Activated T-helper 17 cell treated with anti-CD3 and anti-CD28 coated beads, Interleukin-2, amount 50 U/mL, for 72 hours (primary cell): ENCODE results near the gene GPC4. TPM values are rescaled to one million over a fixed set of nuclear protein-coding genes. Genes with fewer than 3 reads are reported as not detected.
A peak's percentile ranks its signal among the peaks of the same experiment; 100 is the strongest.

Experiments
- ATAC-seq: fragments of 150-1000 bp; cut with Tn5 transposase; replicated peaks from 2 replicates; pipeline ENCODE4 v1.10.0; 2021; ENCODE audit warnings: mild to moderate bottlenecking, moderate library complexity
- H3K27ac Mint-ChIP-seq: one replicate; pipeline ENCODE4 v1.8.0; 2022; ENCODE audit warnings: mixed read lengths
- H3K27me3 Mint-ChIP-seq: one replicate; pipeline ENCODE4 v1.8.0; 2022; ENCODE audit warnings: mixed read lengths
- H3K36me3 Mint-ChIP-seq: one replicate; pipeline ENCODE4 v1.8.0; 2022; ENCODE audit warnings: low read depth, mild to moderate bottlenecking, mixed read lengths
- H3K4me1 Mint-ChIP-seq: one replicate; pipeline ENCODE4 v1.8.0; 2022; ENCODE audit warnings: mixed read lengths
- H3K4me3 Mint-ChIP-seq: one replicate; pipeline ENCODE4 v1.8.0; 2022; ENCODE audit warnings: mild to moderate bottlenecking, mixed read lengths
- H3K9me3 Mint-ChIP-seq: one replicate; pipeline ENCODE4 v1.8.0; 2022; ENCODE audit warnings: mixed read lengths
- total RNA-seq, 2 donors: library from RNA; stranded (reverse); gene quantifications; one replicate each; pipeline ENCODE4 v1.2.3, GENCODE V29; 2022

Gene GPC4
- not detected for total RNA-seq

GRCh38 chrX:133415276-133416105, at the start of gene GPC4:
GPC4 (minus strand) TSS chrX:133415489; CDS start chrX:133414965, 524 bp downstream.
- Mint-ChIP-seq H3K4me3 (no peak within 1 kb of the TSS), H3K27ac (no peak within 1 kb of the TSS), H3K4me1 (no peaks in the 10 kb centered on the region), H3K36me3 (no peaks in the 10 kb centered on the region), H3K9me3 (no peaks in the 10 kb centered on the region), H3K27me3 (peaks cover 31% of the 10 kb centered on the region)
- ATAC-seq, result no peak

DNA sequence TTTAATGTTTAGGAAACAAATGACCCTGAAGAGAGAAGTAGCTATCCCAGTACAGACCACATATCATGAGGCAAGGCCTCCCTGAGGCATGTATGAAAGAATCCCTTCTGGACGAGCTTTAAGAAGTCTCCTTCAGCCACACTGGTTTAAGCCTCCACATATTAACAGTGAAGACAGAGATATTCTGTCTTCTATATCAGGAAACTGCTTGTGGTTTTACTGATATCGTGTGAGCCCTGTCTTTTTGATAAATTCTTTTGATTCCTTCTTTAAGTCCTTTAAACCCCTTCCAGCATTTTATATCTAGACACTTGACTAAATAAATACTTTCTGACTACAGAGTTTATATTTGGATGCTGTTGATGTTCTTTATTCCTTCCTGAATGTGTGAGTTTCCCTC, 45.9 kb upstream of the GPC4 start:
- Mint-ChIP-seq H3K36me3 (no peaks in the 10 kb centered on the region), H3K27me3 (no peaks in the 10 kb centered on the region), H3K27ac (no peak overlapping the region), H3K4me1 (no peaks in the 10 kb centered on the region), H3K4me3 (no peak overlapping the region), H3K9me3 (no peaks in the 10 kb centered on the region)
- no peak for ATAC-seq

- no peak overlapping the region for H3K27ac Mint-ChIP-seq
- H3K4me1 Mint-ChIP-seq, result no peaks in the 10 kb centered on the region
- no peak for ATAC-seq
- no peaks in the 10 kb centered on the region for H3K27me3 Mint-ChIP-seq
- no peaks in the 10 kb centered on the region for H3K9me3 Mint-ChIP-seq
- H3K36me3 Mint-ChIP-seq, result no peaks in the 10 kb centered on the region
- H3K4me3 Mint-ChIP-seq, result no peak overlapping the region
These were observed 39.6 kb upstream of the GPC4 start for GRCh38 chrX:133454924-133455323.

DNA sequence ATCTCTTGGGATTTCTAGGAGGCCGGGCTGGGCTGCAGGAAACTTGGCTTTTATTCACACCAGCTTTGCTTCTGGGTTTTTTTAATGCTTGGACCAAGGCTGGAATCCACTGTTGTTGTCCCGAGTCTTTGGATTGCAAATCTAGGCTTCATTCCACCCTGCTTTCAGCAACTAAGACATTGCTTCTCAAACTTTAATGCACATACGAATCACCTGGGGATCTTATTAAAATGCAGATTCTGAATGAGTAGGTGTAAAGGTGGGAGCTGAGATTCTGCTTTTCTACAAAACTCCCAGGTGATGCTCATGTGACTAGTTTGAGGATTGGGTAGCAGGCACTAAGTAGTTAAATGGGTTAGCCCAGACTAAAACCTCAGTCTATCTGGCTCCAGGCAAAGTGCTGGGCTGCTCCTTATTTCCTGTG, 39.2 kb upstream of the GPC4 start:
- H3K9me3 Mint-ChIP-seq, result no peaks in the 10 kb centered on the region
- no peak overlapping the region for H3K27ac Mint-ChIP-seq
- no peak overlapping the region for H3K4me3 Mint-ChIP-seq
- ATAC-seq, result no peak
- H3K27me3 Mint-ChIP-seq, result no peaks in the 10 kb centered on the region
- H3K36me3 Mint-ChIP-seq, result no peaks in the 10 kb centered on the region
- H3K4me1 Mint-ChIP-seq, result no peaks in the 10 kb centered on the region

- H3K27ac Mint-ChIP-seq, result no peak overlapping the region
- no peak for ATAC-seq
- no peaks in the 10 kb centered on the region for H3K27me3 Mint-ChIP-seq
- no peaks in the 10 kb centered on the region for H3K36me3 Mint-ChIP-seq
- no peaks in the 10 kb centered on the region for H3K9me3 Mint-ChIP-seq
- no peak overlapping the region for H3K4me3 Mint-ChIP-seq
- H3K4me1 Mint-ChIP-seq, result no peaks in the 10 kb centered on the region
These were observed 33.3 kb upstream of the GPC4 start for GRCh38 chrX:133448512-133449076.

DNA sequence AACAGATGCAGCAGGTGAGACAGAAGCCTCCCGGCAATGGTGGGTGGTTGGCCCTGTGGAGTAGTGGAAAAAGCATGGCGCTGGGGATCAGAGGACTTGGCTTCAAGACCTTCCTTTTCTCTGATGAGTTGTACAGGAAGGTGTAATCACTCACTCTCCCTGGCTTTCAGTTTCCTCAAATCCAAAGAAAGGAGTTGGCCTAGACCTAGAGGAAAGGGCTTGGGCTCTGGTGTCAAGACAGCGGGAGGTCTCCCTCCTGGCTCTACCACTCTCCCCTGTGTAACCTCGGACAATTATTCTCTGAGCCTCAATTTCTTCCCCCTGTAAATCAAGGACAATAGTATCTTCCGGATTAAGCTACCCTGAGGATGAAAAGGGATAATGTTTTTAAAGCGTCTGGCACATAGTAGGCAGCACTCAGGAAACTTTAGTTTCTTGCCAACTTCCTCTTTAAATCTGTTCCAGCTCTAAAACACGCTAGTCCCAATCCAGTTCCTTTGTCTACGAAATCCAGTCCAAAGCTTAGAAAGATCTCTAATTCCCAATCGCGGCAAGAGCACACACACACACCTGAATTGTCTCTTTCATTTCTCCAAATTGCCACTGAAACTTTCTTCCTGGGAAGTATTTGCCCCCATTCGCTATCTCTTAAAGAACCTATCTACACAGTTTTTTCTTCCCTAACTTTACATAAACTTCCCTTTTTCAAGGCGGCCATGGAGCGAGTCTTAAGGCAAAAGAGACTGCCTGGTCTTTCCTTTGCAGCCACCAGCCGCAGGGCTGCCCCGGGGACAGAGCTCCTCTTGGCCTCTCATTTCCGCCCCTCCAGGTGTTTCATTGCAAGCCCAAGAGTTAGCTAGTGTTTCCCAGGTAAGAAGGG, 29.9 kb upstream of the GPC4 start:
- ATAC-seq, result no peak
- peak overlapping the region; percentile 8 for H3K4me3 Mint-ChIP-seq
- no peaks in the 10 kb centered on the region for H3K27me3 Mint-ChIP-seq
- H3K4me1 Mint-ChIP-seq, result no peaks in the 10 kb centered on the region
- H3K36me3 Mint-ChIP-seq, result no peaks in the 10 kb centered on the region
- no peak overlapping the region for H3K27ac Mint-ChIP-seq
- H3K9me3 Mint-ChIP-seq, result no peaks in the 10 kb centered on the region

DNA sequence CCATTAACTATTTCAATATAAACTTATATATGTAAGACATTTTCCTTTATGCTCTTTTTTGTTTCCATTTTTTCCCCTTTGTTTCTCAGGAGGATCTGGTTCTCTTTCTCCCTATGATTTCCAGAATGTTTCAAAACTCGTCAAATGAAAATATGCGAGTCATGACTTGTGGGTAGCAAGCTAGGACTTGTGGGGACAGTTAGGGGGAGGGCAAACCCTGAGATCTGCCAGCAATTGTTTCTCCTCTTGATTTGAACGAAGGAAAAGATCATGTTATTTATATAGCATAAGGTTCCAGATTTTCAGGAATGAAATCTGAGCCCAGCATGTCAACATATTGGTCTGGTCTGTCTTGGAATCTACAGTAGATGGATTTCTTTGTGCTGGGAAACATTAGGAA, 28.9 kb upstream of the GPC4 start:
- no peak for ATAC-seq
- no peaks in the 10 kb centered on the region for H3K4me1 Mint-ChIP-seq
- no peaks in the 10 kb centered on the region for H3K27me3 Mint-ChIP-seq
- no peaks in the 10 kb centered on the region for H3K36me3 Mint-ChIP-seq
- H3K4me3 Mint-ChIP-seq, result no peak overlapping the region
- no peak overlapping the region for H3K27ac Mint-ChIP-seq
- no peaks in the 10 kb centered on the region for H3K9me3 Mint-ChIP-seq

DNA sequence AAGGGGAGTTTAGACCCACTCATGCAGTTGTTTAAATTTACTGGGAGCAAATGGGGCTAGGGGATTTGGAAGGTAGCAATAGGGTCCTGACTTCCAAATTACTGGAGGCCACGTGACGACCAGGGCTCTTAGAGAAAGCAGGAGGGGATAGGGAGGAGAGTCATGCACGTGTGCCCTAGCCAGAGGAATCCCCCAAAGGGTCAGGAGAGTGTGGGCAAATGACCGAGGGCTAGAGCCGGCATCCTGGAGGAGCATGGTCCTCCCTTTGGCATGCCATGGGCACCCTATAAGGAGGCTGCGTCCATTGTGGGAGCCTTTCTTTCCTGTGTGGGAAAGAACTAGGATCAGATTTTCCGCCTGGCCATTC, 25.5 kb upstream of the GPC4 start:
- H3K27ac Mint-ChIP-seq, result no peak overlapping the region
- H3K27me3 Mint-ChIP-seq, result no peaks in the 10 kb centered on the region
- no peaks in the 10 kb centered on the region for H3K9me3 Mint-ChIP-seq
- no peak overlapping the region for H3K4me3 Mint-ChIP-seq
- no peaks in the 10 kb centered on the region for H3K4me1 Mint-ChIP-seq
- no peak for ATAC-seq
- H3K36me3 Mint-ChIP-seq, result no peaks in the 10 kb centered on the region

GRCh38 chrX:133440081-133440796, 24.9 kb upstream of the GPC4 start:
- Mint-ChIP-seq H3K27ac (no peak overlapping the region), H3K4me1 (no peaks in the 10 kb centered on the region), H3K27me3 (no peaks in the 10 kb centered on the region), H3K36me3 (no peaks in the 10 kb centered on the region), H3K4me3 (no peak overlapping the region), H3K9me3 (no peaks in the 10 kb centered on the region)
- no peak for ATAC-seq

- no peaks in the 10 kb centered on the region for H3K9me3 Mint-ChIP-seq
- no peak overlapping the region for H3K4me3 Mint-ChIP-seq
- no peaks in the 10 kb centered on the region for H3K27me3 Mint-ChIP-seq
- no peak for ATAC-seq
- no peaks in the 10 kb centered on the region for H3K36me3 Mint-ChIP-seq
- no peaks in the 10 kb centered on the region for H3K4me1 Mint-ChIP-seq
- H3K27ac Mint-ChIP-seq, result no peak overlapping the region
These were observed 22.5 kb upstream of the GPC4 start for GRCh38 chrX:133437766-133438165.

DNA sequence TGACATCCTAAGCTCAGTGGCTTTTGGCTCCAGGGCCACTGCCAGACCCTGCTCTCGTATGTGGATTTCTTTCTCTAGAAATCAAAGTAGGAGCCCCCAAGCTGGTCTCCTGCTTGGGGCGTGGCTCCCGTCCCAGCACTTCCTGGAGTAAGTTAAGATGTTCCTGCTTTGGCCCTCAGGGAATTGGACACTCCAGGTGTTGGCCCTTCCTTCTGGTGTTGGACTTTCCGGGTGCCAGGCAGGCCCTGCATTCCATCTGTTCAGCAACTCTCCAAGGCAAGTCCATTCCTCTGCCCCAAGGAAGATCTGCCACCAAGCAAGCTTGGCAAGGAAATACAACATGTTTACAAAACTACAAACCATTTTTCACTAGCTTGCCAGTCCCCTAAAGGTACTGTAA, 22.1 kb upstream of the GPC4 start:
- Mint-ChIP-seq H3K27ac (no peak overlapping the region), H3K4me3 (no peak overlapping the region)

DNA sequence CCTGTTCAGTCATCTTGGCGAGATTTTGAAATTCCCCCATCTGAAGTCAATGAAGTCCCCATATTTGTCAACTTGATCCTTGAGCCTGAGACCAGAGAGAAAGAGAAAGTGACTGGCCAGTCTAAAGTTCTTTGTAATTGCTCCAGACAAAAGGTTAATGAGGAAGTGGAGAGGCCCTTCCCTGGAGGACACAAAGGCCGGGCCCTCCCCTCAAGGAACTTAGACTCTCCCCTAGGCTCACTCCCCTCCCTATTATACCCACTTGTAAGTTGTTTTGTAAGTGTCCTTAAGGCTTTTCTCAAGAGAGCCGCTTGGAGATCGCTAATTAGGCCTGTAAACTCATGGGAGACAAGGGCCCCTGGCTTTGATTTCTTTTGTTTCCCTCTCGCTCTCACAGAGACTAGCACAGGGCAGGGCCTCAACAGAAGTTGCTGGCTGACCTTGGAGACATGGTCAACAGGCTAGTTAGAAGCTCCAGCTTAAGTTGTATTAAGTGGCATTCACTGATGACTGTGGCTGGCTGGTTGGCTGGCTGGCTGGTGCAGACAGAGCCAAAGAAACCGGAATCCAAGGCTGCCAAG, 20.3 kb upstream of the GPC4 start:
- no peak overlapping the region for H3K4me3 Mint-ChIP-seq
- no peaks in the 10 kb centered on the region for H3K4me1 Mint-ChIP-seq
- no peaks in the 10 kb centered on the region for H3K9me3 Mint-ChIP-seq
- H3K27ac Mint-ChIP-seq, result no peak overlapping the region
- H3K36me3 Mint-ChIP-seq, result no peaks in the 10 kb centered on the region
- no peaks in the 10 kb centered on the region for H3K27me3 Mint-ChIP-seq
- ATAC-seq, result no peak

More for the DNA sequence above, 22.1 kb upstream of the GPC4 start:
- no peaks in the 10 kb centered on the region for H3K27me3 Mint-ChIP-seq
- ATAC-seq, result no peak
- no peaks in the 10 kb centered on the region for H3K36me3 Mint-ChIP-seq
- H3K4me1 Mint-ChIP-seq, result no peaks in the 10 kb centered on the region
- H3K9me3 Mint-ChIP-seq, result no peaks in the 10 kb centered on the region

DNA sequence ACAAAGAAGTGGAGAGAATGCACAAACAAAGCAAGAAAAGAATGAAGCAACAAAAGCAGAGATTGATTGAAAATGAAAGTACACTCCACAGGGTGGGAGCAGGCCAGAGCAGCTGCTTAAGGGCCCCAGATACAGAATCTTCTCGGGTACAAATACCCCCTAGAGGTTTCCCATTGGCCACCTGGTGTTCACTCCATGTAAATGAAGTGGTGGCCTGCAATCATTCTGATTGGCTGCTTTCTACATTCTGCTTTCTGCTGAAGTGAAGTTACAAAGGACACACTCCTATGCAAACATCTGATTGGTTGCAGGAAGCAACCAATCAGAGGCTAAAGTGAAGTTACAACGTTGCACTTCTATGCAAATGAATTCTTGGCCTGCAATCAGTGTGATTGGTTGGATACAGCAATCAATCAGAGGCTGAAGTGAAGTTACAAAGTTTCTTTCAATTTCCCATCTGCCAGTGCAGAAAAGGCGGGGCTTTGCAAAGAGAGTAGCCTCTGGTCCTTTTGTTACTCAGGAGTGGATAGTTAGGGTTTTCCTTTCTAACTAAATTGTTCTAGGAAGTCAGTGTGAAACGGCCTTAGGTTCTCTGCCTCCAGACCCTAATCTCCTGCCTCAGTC, 19.0 kb upstream of the GPC4 start:
- ATAC-seq, result no peak
- no peaks in the 10 kb centered on the region for H3K27me3 Mint-ChIP-seq
- no peaks in the 10 kb centered on the region for H3K9me3 Mint-ChIP-seq
- H3K36me3 Mint-ChIP-seq, result no peaks in the 10 kb centered on the region
- H3K4me3 Mint-ChIP-seq, result no peak overlapping the region
- no peak overlapping the region for H3K27ac Mint-ChIP-seq
- H3K4me1 Mint-ChIP-seq, result no peaks in the 10 kb centered on the region

DNA sequence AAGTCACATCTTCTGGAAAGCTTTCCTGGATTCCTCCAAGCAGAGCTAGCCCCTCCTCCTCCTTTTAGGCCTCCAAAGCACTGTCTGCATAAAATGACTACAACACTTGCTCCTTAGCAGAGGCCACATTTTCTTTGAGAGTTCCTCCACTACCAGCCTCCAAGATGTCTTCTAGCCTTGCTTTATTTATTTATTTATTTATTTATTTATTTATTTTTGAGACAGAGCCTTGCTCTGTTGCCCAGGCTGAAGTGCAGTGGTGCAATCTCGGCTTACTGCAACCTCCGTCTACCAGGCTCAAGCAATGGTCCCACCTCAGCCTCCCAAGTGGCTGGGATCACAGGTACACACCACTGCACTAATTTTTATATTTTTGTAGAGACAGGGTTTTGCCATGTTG, 4.6 kb upstream of the GPC4 start:
- no peak for ATAC-seq
- H3K9me3 Mint-ChIP-seq, result no peaks in the 10 kb centered on the region

More for the DNA sequence above, 4.6 kb upstream of the GPC4 start:
- H3K4me1 Mint-ChIP-seq, result no peaks in the 10 kb centered on the region
- H3K4me3 Mint-ChIP-seq, result no peak overlapping the region
- H3K27ac Mint-ChIP-seq, result no peak overlapping the region
- no peaks in the 10 kb centered on the region for H3K36me3 Mint-ChIP-seq
- peaks cover 22% of the 10 kb centered on the region for H3K27me3 Mint-ChIP-seq
